Activated T-helper 1 cell treated with anti-CD3 and anti-CD28 coated beads, Interleukin-2, amount 50 U/mL, for 16 hours (primary cell): ENCODE data around the gene BCL11B.

Experiments
- DNase-seq, 2 donors: peaks; one replicate each; pipeline ENCODE4 v3.0.0-alpha.2; 2020; ENCODE audit warnings: low read depth in 1 of 2, low spot score in 1 of 2

The BCL11B gene

GRCh38 chr14:99268810-99269707, 2.9 kb downstream of the BCL11B start:
- DNase-seq, result no peak

GRCh38 chr14:99267837-99268781, 3.9 kb downstream of the BCL11B start:
- no peak for DNase-seq

- no peak for DNase-seq
Observed at GRCh38 chr14:99267381-99267780, 4.6 kb downstream of the BCL11B start.

- peak; percentile 82 to 83 for DNase-seq
Observed at GRCh38 chr14:99266181-99267178, 5.5 kb downstream of the BCL11B start.

- no peak for DNase-seq
Observed at GRCh38 chr14:99265571-99265970, 6.4 kb downstream of the BCL11B start.

- DNase-seq, result no peak
Observed at GRCh38 chr14:99264691-99265450, 7.1 kb downstream of the BCL11B start.

GRCh38 chr14:99263564-99264330, 8.2 kb downstream of the BCL11B start:
- DNase-seq, result no peak

- no peak for DNase-seq
Observed at GRCh38 chr14:99262977-99263448, 9.0 kb downstream of the BCL11B start.

GRCh38 chr14:99261912-99262787, 9.8 kb downstream of the BCL11B start:
- DNase-seq, result peak; percentile 54 to 62

GRCh38 chr14:99260587-99261551, 11.1 kb downstream of the BCL11B start:
- no peak for DNase-seq

GRCh38 chr14:99260116-99260515, 11.9 kb downstream of the BCL11B start:
- no peak for DNase-seq

- DNase-seq, result no peak
Observed at GRCh38 chr14:99258876-99259726, 12.9 kb downstream of the BCL11B start.

- no peak for DNase-seq
Observed at GRCh38 chr14:99258341-99258861, 13.6 kb downstream of the BCL11B start.

- DNase-seq, result no peak
Observed at GRCh38 chr14:99257673-99258221, 14.2 kb downstream of the BCL11B start.

- DNase-seq, result no peak
Observed at GRCh38 chr14:99257122-99257672, 14.8 kb downstream of the BCL11B start.
